Measurements from ENCODE around the gene TSPAN15.

DNA sequence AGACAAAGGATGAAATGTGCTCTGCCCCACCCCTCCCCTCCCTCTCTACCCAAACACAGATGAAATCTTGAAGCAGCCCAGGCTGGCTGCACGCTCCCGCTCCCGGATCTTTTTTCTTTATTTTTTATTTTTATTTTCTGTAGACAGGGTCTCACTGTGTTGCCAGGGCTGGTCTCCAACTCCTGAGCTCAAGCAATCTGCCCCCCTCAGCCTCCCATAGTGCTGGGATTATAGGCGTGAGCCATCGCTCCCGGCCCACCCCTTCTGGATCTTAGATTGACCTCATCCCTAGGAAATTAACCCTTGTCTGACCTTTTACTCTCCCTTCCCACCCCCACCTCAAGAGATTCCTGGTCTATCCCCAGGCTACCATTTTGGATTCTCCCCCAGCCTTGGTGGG, 48.9 kb upstream of the TSPAN15 start:
- TF ChIP-seq, protein P1, sequence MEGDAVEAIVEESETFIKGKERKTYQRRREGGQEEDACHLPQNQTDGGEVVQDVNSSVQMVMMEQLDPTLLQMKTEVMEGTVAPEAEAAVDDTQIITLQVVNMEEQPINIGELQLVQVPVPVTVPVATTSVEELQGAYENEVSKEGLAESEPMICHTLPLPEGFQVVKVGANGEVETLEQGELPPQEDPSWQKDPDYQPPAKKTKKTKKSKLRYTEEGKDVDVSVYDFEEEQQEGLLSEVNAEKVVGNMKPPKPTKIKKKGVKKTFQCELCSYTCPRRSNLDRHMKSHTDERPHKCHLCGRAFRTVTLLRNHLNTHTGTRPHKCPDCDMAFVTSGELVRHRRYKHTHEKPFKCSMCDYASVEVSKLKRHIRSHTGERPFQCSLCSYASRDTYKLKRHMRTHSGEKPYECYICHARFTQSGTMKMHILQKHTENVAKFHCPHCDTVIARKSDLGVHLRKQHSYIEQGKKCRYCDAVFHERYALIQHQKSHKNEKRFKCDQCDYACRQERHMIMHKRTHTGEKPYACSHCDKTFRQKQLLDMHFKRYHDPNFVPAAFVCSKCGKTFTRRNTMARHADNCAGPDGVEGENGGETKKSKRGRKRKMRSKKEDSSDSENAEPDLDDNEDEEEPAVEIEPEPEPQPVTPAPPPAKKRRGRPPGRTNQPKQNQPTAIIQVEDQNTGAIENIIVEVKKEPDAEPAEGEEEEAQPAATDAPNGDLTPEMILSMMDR (IDR thresholded peaks at IDR 0.05): no peak
- no peak for TF ChIP-seq POLR2A (IDR thresholded peaks at IDR 0.05)

Data from right lobe of liver (tissue), 4 donors.